Neutrophil (primary cell): ENCODE results near the gene TSEN54.

Source experiments
- H3K27ac ChIP-seq: fragments of 200-600 bp; sonication (generic); 2 replicates; pipeline ENCODE4 v1.5.1; 2016; ENCODE audit warnings: mild to moderate bottlenecking, moderate library complexity
- H3K27me3 ChIP-seq: fragments of 200-600 bp; sonication (generic); 2 replicates; pipeline ENCODE4 v1.6.0; 2016; ENCODE audit warnings: mild to moderate bottlenecking
- H3K36me3 ChIP-seq: fragments of 200-600 bp; sonication (generic); 2 replicates; pipeline ENCODE4 v1.5.1; 2017
- H3K4me1 ChIP-seq, 2 experiments: fragments of 200-600 bp in 1 of 2; sonication (generic) in 1 of 2; 1 replicate in 1 of 2; 2 replicates in 1 of 2; pipeline versions ENCODE4 v1.5.1 to v1.6.1; 2013 to 2016; ENCODE audit warnings: low read depth in 1 of 2, low read length in 1 of 2, mild to moderate bottlenecking in 1 of 2, moderate library complexity in 1 of 2; ENCODE audit not compliant: control insufficient read depth in 1 of 2, insufficient read depth in 1 of 2
- H3K4me3 ChIP-seq, 2 experiments: fragments of 200-600 bp in 1 of 2; sonication (generic) in 1 of 2; 1 replicate in 1 of 2; 2 replicates in 1 of 2; pipeline ENCODE4 v1.5.1; 2013 to 2016; ENCODE audit warnings: low read depth in 1 of 2, low read length in 1 of 2, mild to moderate bottlenecking in 1 of 2, moderate library complexity in 1 of 2
- H3K9me3 ChIP-seq: fragments of 200-600 bp; sonication (generic); 2 replicates; pipeline ENCODE4 v1.5.1; 2016
- TF ChIP-seq, protein P1 (sequence below): fragments of 200-600 bp; sonication (generic); IDR thresholded peaks from 2 replicates; pipeline ENCODE4 v1.5.1; 2016; ENCODE audit warnings: antibody characterized with exemption

TSEN54 gene

DNA sequence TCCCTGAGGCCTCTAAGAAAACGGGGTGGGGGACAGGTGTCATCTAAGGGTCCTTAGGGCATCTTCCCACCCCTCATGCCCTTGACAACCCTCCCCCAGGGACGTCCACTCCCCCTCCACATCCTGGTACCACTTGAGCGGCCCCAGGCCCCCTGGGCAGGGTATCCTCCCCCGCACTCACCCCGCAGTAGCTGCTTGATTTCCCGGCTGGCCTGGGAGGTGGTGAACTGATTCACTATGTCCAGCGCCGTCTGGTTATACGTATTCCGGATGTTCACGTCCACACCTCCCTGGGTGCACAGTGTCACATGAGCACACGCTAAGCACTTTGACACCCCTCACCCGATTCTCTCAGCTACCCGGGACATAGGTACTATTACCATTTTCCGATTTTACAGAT is 10.7 kb upstream of the TSEN54 start:
- TF ChIP-seq, protein P1, sequence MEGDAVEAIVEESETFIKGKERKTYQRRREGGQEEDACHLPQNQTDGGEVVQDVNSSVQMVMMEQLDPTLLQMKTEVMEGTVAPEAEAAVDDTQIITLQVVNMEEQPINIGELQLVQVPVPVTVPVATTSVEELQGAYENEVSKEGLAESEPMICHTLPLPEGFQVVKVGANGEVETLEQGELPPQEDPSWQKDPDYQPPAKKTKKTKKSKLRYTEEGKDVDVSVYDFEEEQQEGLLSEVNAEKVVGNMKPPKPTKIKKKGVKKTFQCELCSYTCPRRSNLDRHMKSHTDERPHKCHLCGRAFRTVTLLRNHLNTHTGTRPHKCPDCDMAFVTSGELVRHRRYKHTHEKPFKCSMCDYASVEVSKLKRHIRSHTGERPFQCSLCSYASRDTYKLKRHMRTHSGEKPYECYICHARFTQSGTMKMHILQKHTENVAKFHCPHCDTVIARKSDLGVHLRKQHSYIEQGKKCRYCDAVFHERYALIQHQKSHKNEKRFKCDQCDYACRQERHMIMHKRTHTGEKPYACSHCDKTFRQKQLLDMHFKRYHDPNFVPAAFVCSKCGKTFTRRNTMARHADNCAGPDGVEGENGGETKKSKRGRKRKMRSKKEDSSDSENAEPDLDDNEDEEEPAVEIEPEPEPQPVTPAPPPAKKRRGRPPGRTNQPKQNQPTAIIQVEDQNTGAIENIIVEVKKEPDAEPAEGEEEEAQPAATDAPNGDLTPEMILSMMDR: no peak
- Histone ChIP-seq H3K4me1 (no peaks in the 10 kb centered on the region), H3K27me3 (no peaks in the 10 kb centered on the region), H3K36me3 (no peaks in the 10 kb centered on the region), H3K27ac (no peak overlapping the region), H3K9me3 (no peaks in the 10 kb centered on the region), H3K4me3 (no peak overlapping the region)

GRCh38 chr17:75506134-75506533 is 10.2 kb upstream of the TSEN54 start:
- H3K27me3 ChIP-seq: no peaks in the 10 kb centered on the region
- no peaks in the 10 kb centered on the region for H3K4me1 ChIP-seq
- no peak overlapping the region for H3K4me3 ChIP-seq
- TF ChIP-seq, protein P1: no peak
- no peaks in the 10 kb centered on the region for H3K36me3 ChIP-seq
- no peak overlapping the region for H3K27ac ChIP-seq
- H3K9me3 ChIP-seq: no peaks in the 10 kb centered on the region

DNA sequence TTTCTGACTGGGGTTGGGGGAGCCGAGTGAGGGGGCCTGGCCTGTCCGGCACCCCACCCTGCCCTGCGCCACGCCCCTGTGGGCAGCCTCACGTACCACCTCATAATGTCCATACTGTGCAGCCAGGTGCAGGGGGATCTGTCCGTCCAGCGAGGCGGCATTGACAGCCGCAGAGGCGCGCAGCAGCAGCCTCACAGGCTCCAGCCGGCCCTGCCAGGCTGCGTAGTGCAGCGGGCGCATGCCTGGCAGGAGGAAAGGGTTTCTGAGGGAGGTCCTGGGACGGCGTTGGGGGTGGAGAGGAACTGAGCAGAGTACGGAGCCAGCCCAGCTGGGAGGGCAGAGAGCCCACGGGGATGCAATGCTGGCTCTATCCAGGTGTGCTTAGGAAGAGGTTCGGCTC is 9.4 kb upstream of the TSEN54 start:
- no peaks in the 10 kb centered on the region for H3K4me1 ChIP-seq
- peaks cover 3% of the 10 kb centered on the region for H3K27me3 ChIP-seq
- no peak overlapping the region for H3K27ac ChIP-seq
- H3K9me3 ChIP-seq: no peaks in the 10 kb centered on the region
- no peaks in the 10 kb centered on the region for H3K36me3 ChIP-seq
- TF ChIP-seq, protein P1: no peak
- H3K4me3 ChIP-seq: no peak overlapping the region

GRCh38 chr17:75507733-75508719 is 8.3 kb upstream of the TSEN54 start:
- no peaks in the 10 kb centered on the region for H3K4me1 ChIP-seq
- no peak overlapping the region for H3K4me3 ChIP-seq
- peaks cover 12% of the 10 kb centered on the region for H3K27me3 ChIP-seq
- H3K9me3 ChIP-seq: no peaks in the 10 kb centered on the region
- TF ChIP-seq, protein P1: no peak
- H3K27ac ChIP-seq: no peak overlapping the region
- no peaks in the 10 kb centered on the region for H3K36me3 ChIP-seq

DNA sequence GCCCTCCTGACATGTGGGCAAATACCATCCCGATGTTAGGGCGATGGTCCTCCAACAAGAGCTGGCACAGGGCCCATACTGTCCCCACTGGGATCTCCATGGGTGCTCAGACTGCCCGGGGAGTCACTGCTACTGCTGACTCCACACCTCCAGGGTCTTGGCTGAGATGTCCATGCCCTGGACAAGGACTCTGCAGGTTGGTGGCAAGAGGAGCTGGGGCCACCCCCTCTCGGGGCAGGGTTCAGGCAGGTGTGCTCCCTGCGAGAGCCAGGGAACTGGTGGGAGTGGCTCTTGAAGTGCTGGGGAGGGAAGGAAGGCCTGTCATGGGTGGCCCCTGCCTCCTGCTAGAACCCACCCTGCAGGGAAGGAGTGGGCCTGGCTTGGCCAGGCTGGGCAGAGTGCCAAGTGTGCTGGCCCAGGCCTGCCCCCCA is 7.4 kb upstream of the TSEN54 start:
- Histone ChIP-seq H3K27ac (no peak overlapping the region), H3K27me3 (peaks cover 22% of the 10 kb centered on the region), H3K4me3 (no peak overlapping the region), H3K4me1 (no peaks in the 10 kb centered on the region), H3K9me3 (no peaks in the 10 kb centered on the region), H3K36me3 (no peaks in the 10 kb centered on the region)
- TF ChIP-seq, protein P1: no peak
